K562 (cell line): ENCODE results near the gene IPO11.

Experiments
- EZH2 ChIP-seq: IDR thresholded peaks from 2 replicates; pipeline ENCODE4 v1.6.1; 2012; ENCODE audit warnings: low read depth, mild to moderate bottlenecking, inconsistent platforms, low read length, borderline replicate concordance
- FOXP1 ChIP-seq: sonication (generic); formaldehyde crosslinking; IDR thresholded peaks from 2 replicates; pipeline ENCODE4 v1.8.0; 2022; ENCODE audit warnings: mild to moderate bottlenecking, missing genetic modification reagents
- SP1 ChIP-seq: sonication (generic); formaldehyde crosslinking; IDR thresholded peaks from 2 replicates; pipeline ENCODE4 v1.8.1; 2022; ENCODE audit warnings: mild to moderate bottlenecking, missing genetic modification reagents
- TF ChIP-seq, protein P1 (sequence below): IDR thresholded peaks from 2 replicates; pipeline ENCODE4 v1.6.1; 2011; ENCODE audit not compliant: insufficient read length; ENCODE audit errors: extremely low read depth

DNA sequence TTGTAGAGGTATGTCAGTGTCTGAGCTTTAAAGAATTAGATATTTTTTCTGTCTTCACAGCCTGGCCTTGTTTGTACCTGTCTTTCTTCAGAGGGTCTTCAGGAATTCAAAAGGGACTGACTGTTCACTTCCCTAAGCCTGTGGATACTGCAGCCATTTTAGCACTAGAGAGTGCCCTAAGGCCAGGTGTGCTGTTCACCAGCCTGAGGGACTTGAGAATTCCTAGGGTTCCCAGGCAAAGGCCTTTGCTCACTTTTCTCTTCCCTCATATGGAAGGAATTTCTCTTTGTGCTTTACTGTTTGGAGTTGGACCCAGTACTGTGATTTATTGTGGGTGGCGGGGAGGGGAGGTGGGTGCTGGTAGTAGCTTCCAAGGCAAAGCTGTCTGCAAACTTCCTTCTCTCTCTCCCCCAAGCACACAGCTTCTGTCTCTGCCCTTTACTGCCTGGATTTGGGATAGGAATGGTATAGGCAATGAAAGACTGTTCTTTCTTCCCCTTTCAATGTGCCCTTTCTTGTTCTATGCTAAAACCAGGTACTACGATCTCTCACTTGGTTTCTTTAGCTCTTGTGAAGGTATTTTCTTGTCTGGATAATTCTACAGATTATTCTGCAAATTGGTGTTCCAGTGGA is 156.4 kb downstream of the IPO11 start:
- TF ChIP-seq FOXP1: no peak
- TF ChIP-seq, protein P1, sequence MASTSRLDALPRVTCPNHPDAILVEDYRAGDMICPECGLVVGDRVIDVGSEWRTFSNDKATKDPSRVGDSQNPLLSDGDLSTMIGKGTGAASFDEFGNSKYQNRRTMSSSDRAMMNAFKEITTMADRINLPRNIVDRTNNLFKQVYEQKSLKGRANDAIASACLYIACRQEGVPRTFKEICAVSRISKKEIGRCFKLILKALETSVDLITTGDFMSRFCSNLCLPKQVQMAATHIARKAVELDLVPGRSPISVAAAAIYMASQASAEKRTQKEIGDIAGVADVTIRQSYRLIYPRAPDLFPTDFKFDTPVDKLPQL: no peak
- TF ChIP-seq EZH2: no peak
- no peak for TF ChIP-seq SP1
